WTC11 (cell line): Measurements from ENCODE around the gene VWA3B. TPM values are rescaled to one million over a fixed set of nuclear protein-coding genes. Genes with fewer than 3 reads are reported as not detected.

Experiments used
- ATAC-seq: fragments of 200-7000 bp; cut with Tn5 transposase; 2 replicates; pipeline ENCODE4 v1.10.0; 2021; ENCODE audit warnings: mild to moderate bottlenecking, moderate library complexity
- CTCF ChIA-PET: fragments of 300-600 bp; sonication (Branson Sonifier 250); formaldehyde crosslinking; loops from one replicate; lab custom pipeline; 2021; ENCODE audit warnings: antibody characterized with exemption; lab: Charles Lee
- POLR2A ChIA-PET: fragments of 350-600 bp; sonication (Branson Sonifier 250); formaldehyde crosslinking; loops from one replicate; lab custom pipeline; 2021; ENCODE audit warnings: antibody characterized with exemption; lab: Charles Lee
- DNase-seq: peaks from one replicate; pipeline ENCODE4 v3.0.0; 2021; ENCODE audit warnings: low spot score
- H3K27ac Mint-ChIP-seq: 2 replicates; pipeline ENCODE4 v1.8.0; 2021; ENCODE audit warnings: mixed read lengths
- H3K27me3 Mint-ChIP-seq: 2 replicates; pipeline ENCODE4 v1.8.0; 2021; ENCODE audit warnings: low read depth, mild to moderate bottlenecking, moderate library complexity, mixed read lengths
- H3K36me3 Mint-ChIP-seq: 2 replicates; pipeline ENCODE4 v1.8.0; 2021; ENCODE audit warnings: mixed read lengths
- H3K4me1 Mint-ChIP-seq: 2 replicates; pipeline ENCODE4 v1.8.0; 2022; ENCODE audit warnings: mixed read lengths
- H3K4me3 Mint-ChIP-seq: 2 replicates; pipeline ENCODE4 v1.8.0; 2021; ENCODE audit warnings: mild to moderate bottlenecking, moderate library complexity, mixed read lengths
- H3K9me3 Mint-ChIP-seq: 2 replicates; pipeline ENCODE4 v1.8.0; 2021; ENCODE audit warnings: mixed read lengths
- ATF1 ChIP-seq: sonication (generic); formaldehyde crosslinking; IDR thresholded peaks from 2 replicates; pipeline ENCODE4 v1.8.1; 2023; ENCODE audit warnings: mild to moderate bottlenecking, moderate library complexity, missing genetic modification reagents
- ATF6 ChIP-seq: sonication (generic); formaldehyde crosslinking; IDR thresholded peaks from 2 replicates; pipeline ENCODE4 v1.8.1; 2023; ENCODE audit warnings: mild to moderate bottlenecking, missing genetic modification reagents
- CREM ChIP-seq: sonication (generic); formaldehyde crosslinking; IDR thresholded peaks from 2 replicates; pipeline ENCODE4 v1.8.1; 2022; ENCODE audit warnings: mild to moderate bottlenecking, missing genetic modification reagents, moderate library complexity
- GTF2I ChIP-seq: fragments of 250-450 bp; sonication (Bioruptor Pico); conservative IDR thresholded peaks from 2 replicates; pipeline ENCODE4 v1.4.0; 2021; ENCODE audit warnings: mild to moderate bottlenecking
- HMGA2 ChIP-seq: fragments of 250-450 bp; sonication (Bioruptor Pico); IDR thresholded peaks from 2 replicates; pipeline ENCODE4 v1.4.0; 2021; ENCODE audit warnings: mild to moderate bottlenecking, moderate library complexity
- MAX ChIP-seq: sonication (generic); formaldehyde crosslinking; IDR thresholded peaks from 2 replicates; pipeline ENCODE4 v1.8.0; 2022; ENCODE audit warnings: mild to moderate bottlenecking, missing genetic modification reagents
- NFE2L1 ChIP-seq: sonication (generic); formaldehyde crosslinking; IDR thresholded peaks from 2 replicates; pipeline ENCODE4 v1.8.1; 2023; ENCODE audit warnings: missing genetic modification reagents
- NR2C2 ChIP-seq: sonication (generic); formaldehyde crosslinking; IDR thresholded peaks from 2 replicates; pipeline ENCODE4 v1.8.0; 2022; ENCODE audit warnings: mild to moderate bottlenecking, missing genetic modification reagents
- PRRX2 ChIP-seq: fragments of 250-450 bp; sonication (Bioruptor Pico); IDR thresholded peaks from 2 replicates; pipeline ENCODE4 v1.8.0; 2021; ENCODE audit warnings: mild to moderate bottlenecking
- RORB ChIP-seq: fragments of 250-450 bp; sonication (Bioruptor Pico); IDR thresholded peaks from 2 replicates; pipeline ENCODE4 v1.9.0; 2021; ENCODE audit warnings: mild to moderate bottlenecking
- SMAD3 ChIP-seq: sonication (generic); formaldehyde crosslinking; IDR thresholded peaks from 2 replicates; pipeline ENCODE4 v1.8.0; 2022; ENCODE audit warnings: missing genetic modification reagents, mild to moderate bottlenecking, borderline replicate concordance
- SOX15 ChIP-seq: fragments of 250-450 bp; sonication (Bioruptor Pico); IDR thresholded peaks from 2 replicates; pipeline ENCODE4 v1.9.0; 2021; ENCODE audit warnings: mild to moderate bottlenecking
- ZNF396 ChIP-seq: fragments of 250-450 bp; sonication (Bioruptor Pico); IDR thresholded peaks from 2 replicates; pipeline ENCODE4 v1.8.0; 2021; ENCODE audit warnings: mild to moderate bottlenecking, moderate library complexity, borderline replicate concordance
- ZNF423 ChIP-seq: fragments of 250-450 bp; sonication (Bioruptor Pico); IDR thresholded peaks from 2 replicates; pipeline ENCODE4 v2.1.2; 2022; ENCODE audit warnings: mild to moderate bottlenecking, moderate library complexity
- ZNF425 ChIP-seq: fragments of 250-450 bp; sonication (Bioruptor Pico); conservative IDR thresholded peaks from 2 replicates; pipeline ENCODE4 v1.9.0; 2021; ENCODE audit warnings: mild to moderate bottlenecking
- ZNF532 ChIP-seq: fragments of 250-450 bp; sonication (Bioruptor Pico); IDR thresholded peaks from 2 replicates; pipeline ENCODE4 v1.9.0; 2021; ENCODE audit warnings: mild to moderate bottlenecking, borderline replicate concordance
- total RNA-seq: library from RNA; stranded (reverse); gene quantifications from 3 replicates; pipeline ENCODE4 v1.2.3, GENCODE V29; 2021
- TF ChIP-seq, protein P1 (sequence below): sonication (generic); formaldehyde crosslinking; IDR thresholded peaks from 2 replicates; pipeline ENCODE4 v1.8.0; 2022; ENCODE audit warnings: mild to moderate bottlenecking, missing genetic modification reagents
- TF ChIP-seq, protein P2 (sequence below): sonication (generic); formaldehyde crosslinking; IDR thresholded peaks from 2 replicates; pipeline ENCODE4 v1.8.0; 2022; ENCODE audit warnings: mild to moderate bottlenecking, missing genetic modification reagents
- TF ChIP-seq, protein P3 (sequence below): sonication (generic); formaldehyde crosslinking; IDR thresholded peaks from 2 replicates; pipeline ENCODE4 v1.8.0; 2022; ENCODE audit warnings: missing genetic modification reagents
- TF ChIP-seq, protein P4 (sequence below): fragments of 200-600 bp; IDR thresholded peaks from 2 replicates; pipeline ENCODE4 v1.8.0; 2022; ENCODE audit warnings: antibody characterized with exemption

The VWA3B gene
- total RNA-seq, 1 experiment from 2014 or later, result not detected

DNA sequence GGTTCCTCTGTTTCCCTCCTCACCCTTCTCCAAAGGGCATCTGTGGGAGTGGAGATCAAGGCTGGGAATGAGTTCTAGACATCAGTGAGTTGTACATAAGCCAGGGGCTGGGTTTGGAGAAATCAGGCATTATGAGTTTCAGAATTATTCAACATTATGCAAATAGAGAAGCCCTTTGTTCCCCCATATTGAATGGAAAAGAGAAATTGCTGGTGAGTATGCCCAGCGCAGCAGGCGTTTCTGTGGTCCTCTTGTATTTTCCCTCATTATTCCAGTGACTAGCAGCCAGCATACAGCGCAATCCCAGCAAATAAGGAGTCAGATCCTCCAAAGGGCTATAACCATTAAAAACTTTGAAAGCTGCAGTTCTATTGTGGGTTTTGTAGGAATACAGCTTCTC lies 94.4 kb downstream of the VWA3B start:
- Mint-ChIP-seq H3K4me1 (peaks cover 17% of the 10 kb centered on the region), H3K36me3 (no peaks in the 10 kb centered on the region), H3K27ac (no peak overlapping the region), H3K27me3 (peaks cover 3% of the 10 kb centered on the region; the same call in 1 of the 2 replicates), H3K9me3 (no peaks in the 10 kb centered on the region), H3K4me3 (no peak overlapping the region)
- no peak for ATAC-seq
- ChIA-PET CTCF (no interaction called here), POLR2A (no interaction called here)
- no peak for DNase-seq
- TF ChIP-seq, protein P1, sequence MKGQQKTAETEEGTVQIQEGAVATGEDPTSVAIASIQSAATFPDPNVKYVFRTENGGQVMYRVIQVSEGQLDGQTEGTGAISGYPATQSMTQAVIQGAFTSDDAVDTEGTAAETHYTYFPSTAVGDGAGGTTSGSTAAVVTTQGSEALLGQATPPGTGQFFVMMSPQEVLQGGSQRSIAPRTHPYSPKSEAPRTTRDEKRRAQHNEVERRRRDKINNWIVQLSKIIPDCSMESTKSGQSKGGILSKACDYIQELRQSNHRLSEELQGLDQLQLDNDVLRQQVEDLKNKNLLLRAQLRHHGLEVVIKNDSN, result no peak
- TF ChIP-seq ZNF423 (no peak), MAX (CRISPR knock-in tag) (no peak), SOX15 (no peak), GTF2I (CRISPR knock-in tag) (no peak), HMGA2 (CRISPR knock-in tag) (no peak), NR2C2 (CRISPR knock-in tag) (no peak), ZNF425 (CRISPR knock-in tag) (no peak), CREM (no peak)

- Mint-ChIP-seq H3K36me3 (no peaks in the 10 kb centered on the region), H3K4me3 (no peak overlapping the region), H3K4me1 (no peaks in the 10 kb centered on the region), H3K27me3 (no peaks in the 10 kb centered on the region; the same call in 1 of the 2 replicates), H3K27ac (no peak overlapping the region), H3K9me3 (no peaks in the 10 kb centered on the region)
- ChIA-PET POLR2A (interaction anchor here (0.7 kb wide), 1 partner anchor 1650 kb away, joined by 4 read pairs; no protein-coding TSS in a partner anchor), CTCF (no interaction called here)
- DNase-seq (no peak), ATAC-seq (no peak)
- TF ChIP-seq, protein P2, sequence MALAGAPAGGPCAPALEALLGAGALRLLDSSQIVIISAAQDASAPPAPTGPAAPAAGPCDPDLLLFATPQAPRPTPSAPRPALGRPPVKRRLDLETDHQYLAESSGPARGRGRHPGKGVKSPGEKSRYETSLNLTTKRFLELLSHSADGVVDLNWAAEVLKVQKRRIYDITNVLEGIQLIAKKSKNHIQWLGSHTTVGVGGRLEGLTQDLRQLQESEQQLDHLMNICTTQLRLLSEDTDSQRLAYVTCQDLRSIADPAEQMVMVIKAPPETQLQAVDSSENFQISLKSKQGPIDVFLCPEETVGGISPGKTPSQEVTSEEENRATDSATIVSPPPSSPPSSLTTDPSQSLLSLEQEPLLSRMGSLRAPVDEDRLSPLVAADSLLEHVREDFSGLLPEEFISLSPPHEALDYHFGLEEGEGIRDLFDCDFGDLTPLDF (CRISPR knock-in tag), result no peak
- TF ChIP-seq, protein P3, sequence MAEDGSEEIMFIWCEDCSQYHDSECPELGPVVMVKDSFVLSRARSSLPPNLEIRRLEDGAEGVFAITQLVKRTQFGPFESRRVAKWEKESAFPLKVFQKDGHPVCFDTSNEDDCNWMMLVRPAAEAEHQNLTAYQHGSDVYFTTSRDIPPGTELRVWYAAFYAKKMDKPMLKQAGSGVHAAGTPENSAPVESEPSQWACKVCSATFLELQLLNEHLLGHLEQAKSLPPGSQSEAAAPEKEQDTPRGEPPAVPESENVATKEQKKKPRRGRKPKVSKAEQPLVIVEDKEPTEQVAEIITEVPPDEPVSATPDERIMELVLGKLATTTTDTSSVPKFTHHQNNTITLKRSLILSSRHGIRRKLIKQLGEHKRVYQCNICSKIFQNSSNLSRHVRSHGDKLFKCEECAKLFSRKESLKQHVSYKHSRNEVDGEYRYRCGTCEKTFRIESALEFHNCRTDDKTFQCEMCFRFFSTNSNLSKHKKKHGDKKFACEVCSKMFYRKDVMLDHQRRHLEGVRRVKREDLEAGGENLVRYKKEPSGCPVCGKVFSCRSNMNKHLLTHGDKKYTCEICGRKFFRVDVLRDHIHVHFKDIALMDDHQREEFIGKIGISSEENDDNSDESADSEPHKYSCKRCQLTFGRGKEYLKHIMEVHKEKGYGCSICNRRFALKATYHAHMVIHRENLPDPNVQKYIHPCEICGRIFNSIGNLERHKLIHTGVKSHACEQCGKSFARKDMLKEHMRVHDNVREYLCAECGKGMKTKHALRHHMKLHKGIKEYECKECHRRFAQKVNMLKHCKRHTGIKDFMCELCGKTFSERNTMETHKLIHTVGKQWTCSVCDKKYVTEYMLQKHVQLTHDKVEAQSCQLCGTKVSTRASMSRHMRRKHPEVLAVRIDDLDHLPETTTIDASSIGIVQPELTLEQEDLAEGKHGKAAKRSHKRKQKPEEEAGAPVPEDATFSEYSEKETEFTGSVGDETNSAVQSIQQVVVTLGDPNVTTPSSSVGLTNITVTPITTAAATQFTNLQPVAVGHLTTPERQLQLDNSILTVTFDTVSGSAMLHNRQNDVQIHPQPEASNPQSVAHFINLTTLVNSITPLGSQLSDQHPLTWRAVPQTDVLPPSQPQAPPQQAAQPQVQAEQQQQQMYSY (CRISPR knock-in tag), result no peak
- TF ChIP-seq ZNF532 (CRISPR knock-in tag) (no peak), PRRX2 (no peak), MAX (CRISPR knock-in tag) (no peak), SMAD3 (CRISPR knock-in tag) (no peak), RORB (no peak), ZNF396 (CRISPR knock-in tag) (no peak), ATF1 (no peak), NFE2L1 (CRISPR knock-in tag) (no peak), ATF6 (CRISPR knock-in tag) (no peak)
- TF ChIP-seq, protein P4, sequence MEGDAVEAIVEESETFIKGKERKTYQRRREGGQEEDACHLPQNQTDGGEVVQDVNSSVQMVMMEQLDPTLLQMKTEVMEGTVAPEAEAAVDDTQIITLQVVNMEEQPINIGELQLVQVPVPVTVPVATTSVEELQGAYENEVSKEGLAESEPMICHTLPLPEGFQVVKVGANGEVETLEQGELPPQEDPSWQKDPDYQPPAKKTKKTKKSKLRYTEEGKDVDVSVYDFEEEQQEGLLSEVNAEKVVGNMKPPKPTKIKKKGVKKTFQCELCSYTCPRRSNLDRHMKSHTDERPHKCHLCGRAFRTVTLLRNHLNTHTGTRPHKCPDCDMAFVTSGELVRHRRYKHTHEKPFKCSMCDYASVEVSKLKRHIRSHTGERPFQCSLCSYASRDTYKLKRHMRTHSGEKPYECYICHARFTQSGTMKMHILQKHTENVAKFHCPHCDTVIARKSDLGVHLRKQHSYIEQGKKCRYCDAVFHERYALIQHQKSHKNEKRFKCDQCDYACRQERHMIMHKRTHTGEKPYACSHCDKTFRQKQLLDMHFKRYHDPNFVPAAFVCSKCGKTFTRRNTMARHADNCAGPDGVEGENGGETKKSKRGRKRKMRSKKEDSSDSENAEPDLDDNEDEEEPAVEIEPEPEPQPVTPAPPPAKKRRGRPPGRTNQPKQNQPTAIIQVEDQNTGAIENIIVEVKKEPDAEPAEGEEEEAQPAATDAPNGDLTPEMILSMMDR, result no peak
Observed at GRCh38 chr2:98185801-98186200, 98.8 kb downstream of the VWA3B start.
